PC-3 (cell line): Measurements from ENCODE around the gene ISG20L2. TPM values are rescaled to one million over a fixed set of nuclear protein-coding genes. Genes with fewer than 3 reads are reported as not detected.

Experiments used
- ATAC-seq: fragments of 200-7000 bp; cut with Tn5 transposase; 2 replicates; pipeline ENCODE4 v1.9.1; 2020; ENCODE audit warnings: mild to moderate bottlenecking, moderate library complexity
- BruUV-seq: library from RNA; stranded (reverse); fragments of 400-500 nt; replicated peaks from 2 replicates; lab custom pipeline; 2021; lab: Mats Ljungman, UMichigan
- CTCF ChIA-PET: fragments of 300-600 bp; sonication (Branson Sonifier 250); formaldehyde crosslinking; loops from one replicate; lab custom pipeline; 2022; ENCODE audit warnings: antibody characterized with exemption; lab: Charles Lee
- POLR2A ChIA-PET: fragments of 300-600 bp; sonication (Branson Sonifier 250); formaldehyde crosslinking; loops from one replicate; lab custom pipeline; 2022; ENCODE audit warnings: antibody characterized with exemption; ENCODE audit not compliant: unreplicated experiment; lab: Charles Lee
- DNase-seq: peaks from one replicate; pipeline ENCODE4 v3.0.0-alpha.2; 2015
- H2AFZ ChIP-seq: fragments of 300-600 bp; sonication (generic); 2 replicates; pipeline ENCODE4 v1.6.0; 2016; ENCODE audit warnings: antibody characterized with exemption, low read length
- H3F3A ChIP-seq: fragments of 300-600 bp; sonication (generic); one replicate; pipeline ENCODE4 v1.6.0; 2017; ENCODE audit warnings: antibody characterized with exemption, low read length, control low read depth, mild to moderate bottlenecking; ENCODE audit not compliant: unreplicated experiment
- H3K27ac ChIP-seq: fragments of 300-600 bp; sonication (generic); 2 replicates; pipeline ENCODE4 v1.5.1; 2016; ENCODE audit warnings: mild to moderate bottlenecking, low read length
- H3K27me3 ChIP-seq: fragments of 300-600 bp; sonication (generic); 2 replicates; pipeline ENCODE4 v1.6.1; 2016; ENCODE audit warnings: low read length, mixed read lengths
- H3K36me3 ChIP-seq: fragments of 300-600 bp; sonication (generic); 2 replicates; pipeline ENCODE4 v1.6.1; 2016; ENCODE audit warnings: low read depth, mixed run types, low read length, mixed read lengths
- H3K4me1 ChIP-seq: fragments of 300-600 bp; sonication (generic); 2 replicates; pipeline ENCODE4 v1.5.1; 2016; ENCODE audit warnings: low read length; ENCODE audit not compliant: insufficient read depth
- H3K4me2 ChIP-seq: fragments of 300-600 bp; sonication (generic); 2 replicates; pipeline ENCODE4 v1.6.0; 2016; ENCODE audit warnings: low read length
- H3K4me3 ChIP-seq: fragments of 300-600 bp; sonication (generic); 2 replicates; pipeline ENCODE4 v1.5.1; 2016; ENCODE audit warnings: mild to moderate bottlenecking, low read length, mixed read lengths
- H3K79me2 ChIP-seq: fragments of 300-600 bp; sonication (generic); 2 replicates; pipeline ENCODE4 v1.6.1; 2017; ENCODE audit warnings: low read length, mixed read lengths
- H3K9ac ChIP-seq: fragments of 300-600 bp; sonication (generic); 2 replicates; pipeline ENCODE4 v1.6.0; 2016; ENCODE audit warnings: mild to moderate bottlenecking, low read length
- H3K9me2 ChIP-seq: fragments of 300-600 bp; sonication (generic); replicated peaks from 2 replicates; pipeline ENCODE4 v1.6.1; 2016; ENCODE audit warnings: mixed run types, low read length, mixed read lengths
- H3K9me3 ChIP-seq: fragments of 300-600 bp; sonication (generic); 2 replicates; pipeline ENCODE4 v1.6.1; 2016; ENCODE audit warnings: low read length, mixed read lengths
- H4K20me1 ChIP-seq: fragments of 300-600 bp; sonication (generic); 2 replicates; pipeline ENCODE4 v1.6.1; 2016; ENCODE audit warnings: low read length, mixed read lengths
- CTCF ChIP-seq: fragments of 300-600 bp; sonication (generic); conservative IDR thresholded peaks from 2 replicates; pipeline ENCODE4 v1.5.1; 2017; ENCODE audit warnings: antibody characterized with exemption, low read depth, mild to moderate bottlenecking, low read length
- EZH2 ChIP-seq: fragments of 300-600 bp; sonication (generic); IDR thresholded peaks from one replicate; pipeline ENCODE4 v1.6.1; 2017; ENCODE audit warnings: antibody characterized with exemption, mild to moderate bottlenecking, low read length; ENCODE audit not compliant: unreplicated experiment
- EZH2phosphoT487 ChIP-seq: fragments of 300-600 bp; sonication (generic); IDR thresholded peaks from 2 replicates; pipeline ENCODE4 v1.6.1; 2018; ENCODE audit warnings: mild to moderate bottlenecking, antibody characterized with exemption, low read length, borderline replicate concordance
- intact Hi-C: fragments of 100-400 bp; cut with micrococcal nuclease; formaldehyde crosslinking; loops from 2 replicates; pipeline ENCODE4 v1.9.0; 2023
- total RNA-seq: library from RNA; depleted of rRNA; stranded (reverse); fragments of >200 nt; gene quantifications from 2 replicates; pipeline ENCODE4 v1.2.3, GENCODE V29; 2014

The ISG20L2 gene
- total RNA-seq, 1 experiment from 2014 or later: 39.2 TPM

GRCh38 chr1:156696755-156697154, 31.8 kb downstream of the ISG20L2 start:
- peaks cover 30% of the 10 kb centered on the region for H3K4me1 ChIP-seq
- H3K9me2 ChIP-seq: no peaks in the 10 kb centered on the region
- ChIA-PET POLR2A (no interaction called here), CTCF (no interaction called here)
- no peaks in the 10 kb centered on the region for H3K9me3 ChIP-seq
- no peaks in the 10 kb centered on the region for H3K79me2 ChIP-seq
- peaks cover 8% of the 10 kb centered on the region for H3F3A ChIP-seq
- intact Hi-C loops: no loop called here
- H3K27ac ChIP-seq: no peak overlapping the region
- no peak overlapping the region for H2AFZ ChIP-seq
- no peak overlapping the region for H3K4me3 ChIP-seq
- no peaks in the 10 kb centered on the region for H4K20me1 ChIP-seq
- DNase-seq (no peak), ATAC-seq (no peak)
- H3K4me2 ChIP-seq: no peak overlapping the region
- H3K36me3 ChIP-seq: no peaks in the 10 kb centered on the region; the same call in 1 of the 2 replicates
- H3K9ac ChIP-seq: no peak overlapping the region
- BruUV-seq: no TSS peak
- H3K27me3 ChIP-seq: no peaks in the 10 kb centered on the region
- TF ChIP-seq CTCF: no peak
- TF ChIP-seq EZH2phosphoT487: no peak
- no peak for TF ChIP-seq EZH2

GRCh38 chr1:156694690-156694962, 33.9 kb downstream of the ISG20L2 start:
- H3K4me2 ChIP-seq: peak overlapping the region; percentile 67
- no peaks in the 10 kb centered on the region for H3K79me2 ChIP-seq
- no TSS peak for BruUV-seq
- no peak for ATAC-seq
- no peak overlapping the region for H3K4me3 ChIP-seq
- intact Hi-C loops: no loop called here
- H4K20me1 ChIP-seq: no peaks in the 10 kb centered on the region
- no peaks in the 10 kb centered on the region for H3K36me3 ChIP-seq
- H3K9me3 ChIP-seq: no peaks in the 10 kb centered on the region
- peaks cover 8% of the 10 kb centered on the region for H3F3A ChIP-seq
- CTCF ChIA-PET: no interaction called here
- H3K27ac ChIP-seq: peak overlapping the region; percentile 75
- no peaks in the 10 kb centered on the region for H3K27me3 ChIP-seq
- no peak for DNase-seq
- peak overlapping the region; percentile 48 for H2AFZ ChIP-seq
- TF ChIP-seq CTCF (no peak), EZH2phosphoT487 (no peak), EZH2 (no peak)
- H3K9ac ChIP-seq: no peak overlapping the region
- POLR2A ChIA-PET: no interaction called here
- no peaks in the 10 kb centered on the region for H3K9me2 ChIP-seq
- peaks cover 47% of the 10 kb centered on the region for H3K4me1 ChIP-seq

GRCh38 chr1:156693848-156694689, 34.5 kb downstream of the ISG20L2 start:
- TF ChIP-seq CTCF: no peak
- TF ChIP-seq EZH2phosphoT487: no peak
- no peak for TF ChIP-seq EZH2
- no peaks in the 10 kb centered on the region for H4K20me1 ChIP-seq
- no peaks in the 10 kb centered on the region for H3K9me2 ChIP-seq
- peaks cover 8% of the 10 kb centered on the region for H3F3A ChIP-seq
- no peaks in the 10 kb centered on the region for H3K36me3 ChIP-seq
- H3K4me3 ChIP-seq: no peak overlapping the region
- peak overlapping the region; percentile 48 for H2AFZ ChIP-seq
- POLR2A ChIA-PET: interaction anchor here (0.5 kb wide), 1 partner anchor 17 kb away, joined by 14 read pairs; no protein-coding TSS in a partner anchor
- intact Hi-C loops: no loop called here
- no TSS peak for BruUV-seq
- CTCF ChIA-PET: interaction anchor here (0.5 to 1.0 kb wide), 2 partner anchors 32 to 235 kb away, joined by 6 to 15 read pairs; no protein-coding TSS in a partner anchor
- peak overlapping the region; percentile 40 for H3K9ac ChIP-seq
- peak overlapping the region; percentile 67 for H3K4me2 ChIP-seq
- peaks cover 51% of the 10 kb centered on the region for H3K4me1 ChIP-seq
- no peaks in the 10 kb centered on the region for H3K27me3 ChIP-seq
- H3K79me2 ChIP-seq: no peaks in the 10 kb centered on the region
- peak; percentile 60 for ATAC-seq
- peak overlapping the region; percentile 75 for H3K27ac ChIP-seq
- peak; percentile 75 for DNase-seq
- no peaks in the 10 kb centered on the region for H3K9me3 ChIP-seq
